K562 (cell line): ENCODE measurements around the gene ARL14EP. TPM values are rescaled to one million over a fixed set of nuclear protein-coding genes. Genes with fewer than 3 reads are reported as not detected.

Experiments
- CBFA2T2 ChIP-seq: fragments of 450-650 bp; conservative IDR thresholded peaks from 2 replicates; pipeline ENCODE4 v1.6.1; 2017; ENCODE audit warnings: mild to moderate bottlenecking
- CBFA2T3 ChIP-seq: fragments of 450-650 bp; IDR thresholded peaks from 2 replicates; pipeline ENCODE4 v1.6.1; 2017
- DACH1 ChIP-seq: fragments of 450-650 bp; IDR thresholded peaks from 2 replicates; pipeline ENCODE4 v1.6.1; 2018; ENCODE audit not compliant: partially characterized antibody
- DIDO1 ChIP-seq: fragments of 450-650 bp; IDR thresholded peaks from 2 replicates; pipeline ENCODE4 v1.6.1; 2016; ENCODE audit warnings: low read depth, missing biosample characterization, missing genetic modification characterization
- GTF2F1 ChIP-seq: IDR thresholded peaks from 2 replicates; pipeline ENCODE4 v1.6.1; 2011; ENCODE audit warnings: low read depth, low read length, improper control_type of control experiment
- HDAC2 ChIP-seq: fragments of 450-650 bp; IDR thresholded peaks from 2 replicates; pipeline ENCODE4 v1.6.1; 2016; ENCODE audit warnings: mild to moderate bottlenecking
- HNRNPUL1 ChIP-seq: fragments of 200-400 bp; formaldehyde crosslinking; IDR thresholded peaks from 2 replicates; pipeline ENCODE4 v1.6.1; 2017; ENCODE audit warnings: low read length
- KLF16 ChIP-seq: IDR thresholded peaks from 2 replicates; pipeline ENCODE4 v1.6.1; 2016; ENCODE audit warnings: antibody characterized with exemption
- NBN ChIP-seq: fragments of 450-650 bp; IDR thresholded peaks from 2 replicates; pipeline ENCODE4 v1.6.1; 2016; ENCODE audit warnings: low read depth, mild to moderate bottlenecking
- RHOXF2B ChIP-seq: fragments of 250-450 bp; sonication (Bioruptor Pico); conservative IDR thresholded peaks from 2 replicates; pipeline ENCODE4 v1.5.1; 2021
- ZNF507 ChIP-seq: conservative IDR thresholded peaks from 2 replicates; pipeline ENCODE4 v1.6.1; 2017; ENCODE audit warnings: missing genetic modification characterization, missing compliant biosample characterization
- ZNF766 ChIP-seq: fragments of 200-800 bp; sonication (Bioruptor generic); conservative IDR thresholded peaks from 2 replicates; pipeline ENCODE4 v1.6.1; 2016; ENCODE audit warnings: missing genetic modification characterization, missing compliant biosample characterization
- polyA plus RNA-seq, 8 experiments: library from polyadenylated mRNA; depleted of rRNA in 4 of 8; stranded (reverse) in 5 of 8; unstranded in 3 of 8; fragments of >200 nt; fragmentation: Nextera tagmentation in 2 of 8; fragmentation: Illumina TruSeq in 1 of 8; extraction: Ambion mirVana in 2 of 8; extraction: Trizol in 1 of 8; gene quantifications; 2 replicates each; pipeline versions ENCODE4 v1.2.1 to v1.2.3, GENCODE V29; 2011 to 2014; ENCODE audit warnings: inconsistent platforms in 1 of 8, missing spikeins in 1 of 8
- total RNA-seq, 7 experiments: library from RNA; depleted of rRNA in 6 of 7; stranded (reverse); fragments of >200 nt in 6 of 7; fragmentation: Illumina TruSeq in 2 of 7; extraction: Trizol in 2 of 7; gene quantifications; 2 replicates each; pipeline versions ENCODE4 v1.2.1 to v1.2.3, GENCODE V29; 2011 to 2021; ENCODE audit warnings: low replicate concordance in 1 of 7
- TF ChIP-seq, protein P1 (sequence below): fragments of 250-450 bp; sonication (Bioruptor Pico); IDR thresholded peaks from 2 replicates; pipeline ENCODE4 v1.4.0; 2020; ENCODE audit warnings: mild to moderate bottlenecking, moderate library complexity, borderline replicate concordance
- TF ChIP-seq, protein P2 (sequence below): sonication (generic); formaldehyde crosslinking; IDR thresholded peaks from 2 replicates; pipeline ENCODE4 v1.8.1; 2023; ENCODE audit warnings: mild to moderate bottlenecking, missing genetic modification reagents
- TF ChIP-seq, protein P3 (sequence below): fragments of 200-800 bp; sonication (Bioruptor generic); IDR thresholded peaks from 2 replicates; pipeline ENCODE4 v1.6.1; 2017; ENCODE audit warnings: missing genetic modification characterization, missing compliant biosample characterization
- TF ChIP-seq, protein P4 (sequence below), 2 experiments: IDR thresholded peaks; 2 replicates each; pipeline ENCODE4 v1.6.1; 2012; ENCODE audit warnings: improper control_type of control experiment in 2 of 2, low read depth in 2 of 2, low read length in 2 of 2, borderline replicate concordance in 1 of 2
- TF ChIP-seq, protein P5 (sequence below): fragments of 250-450 bp; sonication (Bioruptor Pico); IDR thresholded peaks from 2 replicates; pipeline ENCODE4 v1.4.0; 2020; ENCODE audit warnings: mild to moderate bottlenecking, moderate library complexity

Gene ARL14EP
- total and polyA plus RNA-seq, 9 of the 15 experiments (the other 6 are each of a cell fraction or from before 2014, with no cell fraction given): 11.4 to 42.7 (median 25.9) TPM

DNA sequence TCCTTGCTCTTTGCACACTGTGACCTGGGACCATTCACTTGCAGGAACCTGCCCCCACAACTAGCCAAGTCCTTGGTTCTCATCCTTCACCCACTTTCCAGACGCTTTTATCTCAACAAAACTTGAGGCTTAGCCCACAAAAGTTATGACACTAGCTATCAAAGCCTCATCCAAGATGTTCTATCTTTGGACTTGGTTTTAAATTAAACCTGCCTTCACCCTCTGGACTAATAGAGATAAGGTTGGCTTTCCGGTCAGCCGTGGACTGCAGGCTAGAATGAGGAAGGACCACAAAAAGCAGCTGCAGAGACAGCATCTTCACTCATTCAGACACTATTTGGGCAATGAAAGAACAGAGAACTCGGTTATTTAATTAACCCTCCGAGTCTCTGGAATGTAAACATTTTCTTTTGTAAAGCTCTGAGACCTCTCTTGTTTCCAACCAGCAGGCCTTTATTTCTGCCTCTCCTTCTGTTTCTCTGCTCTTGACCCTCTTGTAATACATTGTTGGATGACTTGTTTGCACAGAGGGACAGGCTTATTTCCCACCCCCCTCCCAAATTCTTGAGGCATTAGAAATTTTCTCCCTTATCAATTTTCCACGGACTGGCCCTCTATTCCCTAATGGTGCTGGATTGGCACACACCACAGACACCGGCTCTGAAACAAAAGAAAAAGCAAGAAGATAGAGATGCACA lies 41.4 kb downstream of the ARL14EP start (continued):
- TF ChIP-seq, protein P1, sequence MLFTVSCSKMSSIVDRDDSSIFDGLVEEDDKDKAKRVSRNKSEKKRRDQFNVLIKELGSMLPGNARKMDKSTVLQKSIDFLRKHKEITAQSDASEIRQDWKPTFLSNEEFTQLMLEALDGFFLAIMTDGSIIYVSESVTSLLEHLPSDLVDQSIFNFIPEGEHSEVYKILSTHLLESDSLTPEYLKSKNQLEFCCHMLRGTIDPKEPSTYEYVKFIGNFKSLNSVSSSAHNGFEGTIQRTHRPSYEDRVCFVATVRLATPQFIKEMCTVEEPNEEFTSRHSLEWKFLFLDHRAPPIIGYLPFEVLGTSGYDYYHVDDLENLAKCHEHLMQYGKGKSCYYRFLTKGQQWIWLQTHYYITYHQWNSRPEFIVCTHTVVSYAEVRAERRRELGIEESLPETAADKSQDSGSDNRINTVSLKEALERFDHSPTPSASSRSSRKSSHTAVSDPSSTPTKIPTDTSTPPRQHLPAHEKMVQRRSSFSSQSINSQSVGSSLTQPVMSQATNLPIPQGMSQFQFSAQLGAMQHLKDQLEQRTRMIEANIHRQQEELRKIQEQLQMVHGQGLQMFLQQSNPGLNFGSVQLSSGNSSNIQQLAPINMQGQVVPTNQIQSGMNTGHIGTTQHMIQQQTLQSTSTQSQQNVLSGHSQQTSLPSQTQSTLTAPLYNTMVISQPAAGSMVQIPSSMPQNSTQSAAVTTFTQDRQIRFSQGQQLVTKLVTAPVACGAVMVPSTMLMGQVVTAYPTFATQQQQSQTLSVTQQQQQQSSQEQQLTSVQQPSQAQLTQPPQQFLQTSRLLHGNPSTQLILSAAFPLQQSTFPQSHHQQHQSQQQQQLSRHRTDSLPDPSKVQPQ (CRISPR knock-in tag): no peak
- TF ChIP-seq, protein P2, sequence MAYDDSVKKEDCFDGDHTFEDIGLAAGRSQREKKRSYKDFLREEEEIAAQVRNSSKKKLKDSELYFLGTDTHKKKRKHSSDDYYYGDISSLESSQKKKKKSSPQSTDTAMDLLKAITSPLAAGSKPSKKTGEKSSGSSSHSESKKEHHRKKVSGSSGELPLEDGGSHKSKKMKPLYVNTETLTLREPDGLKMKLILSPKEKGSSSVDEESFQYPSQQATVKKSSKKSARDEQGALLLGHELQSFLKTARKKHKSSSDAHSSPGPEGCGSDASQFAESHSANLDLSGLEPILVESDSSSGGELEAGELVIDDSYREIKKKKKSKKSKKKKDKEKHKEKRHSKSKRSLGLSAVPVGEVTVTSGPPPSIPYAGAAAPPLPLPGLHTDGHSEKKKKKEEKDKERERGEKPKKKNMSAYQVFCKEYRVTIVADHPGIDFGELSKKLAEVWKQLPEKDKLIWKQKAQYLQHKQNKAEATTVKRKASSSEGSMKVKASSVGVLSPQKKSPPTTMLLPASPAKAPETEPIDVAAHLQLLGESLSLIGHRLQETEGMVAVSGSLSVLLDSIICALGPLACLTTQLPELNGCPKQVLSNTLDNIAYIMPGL: no peak
- peak; percentile 78 for TF ChIP-seq CBFA2T3
- TF ChIP-seq, protein P3, sequence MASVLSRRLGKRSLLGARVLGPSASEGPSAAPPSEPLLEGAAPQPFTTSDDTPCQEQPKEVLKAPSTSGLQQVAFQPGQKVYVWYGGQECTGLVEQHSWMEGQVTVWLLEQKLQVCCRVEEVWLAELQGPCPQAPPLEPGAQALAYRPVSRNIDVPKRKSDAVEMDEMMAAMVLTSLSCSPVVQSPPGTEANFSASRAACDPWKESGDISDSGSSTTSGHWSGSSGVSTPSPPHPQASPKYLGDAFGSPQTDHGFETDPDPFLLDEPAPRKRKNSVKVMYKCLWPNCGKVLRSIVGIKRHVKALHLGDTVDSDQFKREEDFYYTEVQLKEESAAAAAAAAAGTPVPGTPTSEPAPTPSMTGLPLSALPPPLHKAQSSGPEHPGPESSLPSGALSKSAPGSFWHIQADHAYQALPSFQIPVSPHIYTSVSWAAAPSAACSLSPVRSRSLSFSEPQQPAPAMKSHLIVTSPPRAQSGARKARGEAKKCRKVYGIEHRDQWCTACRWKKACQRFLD (CRISPR knock-in tag): no peak
- no peak for TF ChIP-seq ZNF507 (tag)
- no peak for TF ChIP-seq DACH1
- no peak for TF ChIP-seq DIDO1 (tag)
- peak; percentile 65 for TF ChIP-seq CBFA2T2
- TF ChIP-seq RHOXF2B (CRISPR knock-in tag): no peak
- no peak for TF ChIP-seq NBN
- no peak for TF ChIP-seq HNRNPUL1
- TF ChIP-seq, protein P4, sequence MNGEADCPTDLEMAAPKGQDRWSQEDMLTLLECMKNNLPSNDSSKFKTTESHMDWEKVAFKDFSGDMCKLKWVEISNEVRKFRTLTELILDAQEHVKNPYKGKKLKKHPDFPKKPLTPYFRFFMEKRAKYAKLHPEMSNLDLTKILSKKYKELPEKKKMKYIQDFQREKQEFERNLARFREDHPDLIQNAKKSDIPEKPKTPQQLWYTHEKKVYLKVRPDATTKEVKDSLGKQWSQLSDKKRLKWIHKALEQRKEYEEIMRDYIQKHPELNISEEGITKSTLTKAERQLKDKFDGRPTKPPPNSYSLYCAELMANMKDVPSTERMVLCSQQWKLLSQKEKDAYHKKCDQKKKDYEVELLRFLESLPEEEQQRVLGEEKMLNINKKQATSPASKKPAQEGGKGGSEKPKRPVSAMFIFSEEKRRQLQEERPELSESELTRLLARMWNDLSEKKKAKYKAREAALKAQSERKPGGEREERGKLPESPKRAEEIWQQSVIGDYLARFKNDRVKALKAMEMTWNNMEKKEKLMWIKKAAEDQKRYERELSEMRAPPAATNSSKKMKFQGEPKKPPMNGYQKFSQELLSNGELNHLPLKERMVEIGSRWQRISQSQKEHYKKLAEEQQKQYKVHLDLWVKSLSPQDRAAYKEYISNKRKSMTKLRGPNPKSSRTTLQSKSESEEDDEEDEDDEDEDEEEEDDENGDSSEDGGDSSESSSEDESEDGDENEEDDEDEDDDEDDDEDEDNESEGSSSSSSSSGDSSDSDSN (IDR thresholded peaks at IDR 0.05; ENCODE audit: borderline replicate concordance in 1 of 2, low read depth in 2 of 2, low read length in 2 of 2): no peak
- no peak for TF ChIP-seq GTF2F1
- no peak for TF ChIP-seq ZNF766 (CRISPR knock-in tag)
- TF ChIP-seq, protein P5, sequence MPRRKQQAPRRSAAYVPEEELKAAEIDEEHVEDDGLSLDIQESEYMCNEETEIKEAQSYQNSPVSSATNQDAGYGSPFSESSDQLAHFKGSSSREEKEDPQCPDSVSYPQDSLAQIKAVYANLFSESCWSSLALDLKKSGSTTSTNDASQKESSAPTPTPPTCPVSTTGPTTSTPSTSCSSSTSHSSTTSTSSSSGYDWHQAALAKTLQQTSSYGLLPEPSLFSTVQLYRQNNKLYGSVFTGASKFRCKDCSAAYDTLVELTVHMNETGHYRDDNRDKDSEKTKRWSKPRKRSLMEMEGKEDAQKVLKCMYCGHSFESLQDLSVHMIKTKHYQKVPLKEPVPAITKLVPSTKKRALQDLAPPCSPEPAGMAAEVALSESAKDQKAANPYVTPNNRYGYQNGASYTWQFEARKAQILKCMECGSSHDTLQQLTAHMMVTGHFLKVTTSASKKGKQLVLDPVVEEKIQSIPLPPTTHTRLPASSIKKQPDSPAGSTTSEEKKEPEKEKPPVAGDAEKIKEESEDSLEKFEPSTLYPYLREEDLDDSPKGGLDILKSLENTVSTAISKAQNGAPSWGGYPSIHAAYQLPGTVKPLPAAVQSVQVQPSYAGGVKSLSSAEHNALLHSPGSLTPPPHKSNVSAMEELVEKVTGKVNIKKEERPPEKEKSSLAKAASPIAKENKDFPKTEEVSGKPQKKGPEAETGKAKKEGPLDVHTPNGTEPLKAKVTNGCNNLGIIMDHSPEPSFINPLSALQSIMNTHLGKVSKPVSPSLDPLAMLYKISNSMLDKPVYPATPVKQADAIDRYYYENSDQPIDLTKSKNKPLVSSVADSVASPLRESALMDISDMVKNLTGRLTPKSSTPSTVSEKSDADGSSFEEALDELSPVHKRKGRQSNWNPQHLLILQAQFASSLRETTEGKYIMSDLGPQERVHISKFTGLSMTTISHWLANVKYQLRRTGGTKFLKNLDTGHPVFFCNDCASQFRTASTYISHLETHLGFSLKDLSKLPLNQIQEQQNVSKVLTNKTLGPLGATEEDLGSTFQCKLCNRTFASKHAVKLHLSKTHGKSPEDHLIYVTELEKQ (CRISPR knock-in tag): no peak
- no peak for TF ChIP-seq HDAC2
- peak; percentile 85 for TF ChIP-seq KLF16
